CD4-positive, alpha-beta memory T cell (primary cell): ENCODE data around the gene INPP5A. TPM values are rescaled to one million over a fixed set of nuclear protein-coding genes. Genes with fewer than 3 reads are reported as not detected.
A peak's percentile ranks its signal among the peaks of the same experiment; 100 is the strongest.

ENCODE experiments used
- CTCF ChIA-PET: fragments of 350-600 bp; sonication (Branson Sonifier 250); formaldehyde crosslinking; loops from one replicate; lab custom pipeline; 2021; ENCODE audit warnings: inconsistent platforms; ENCODE audit not compliant: partially characterized antibody; lab: Charles Lee
- POLR2A ChIA-PET: fragments of 350-600 bp; sonication (Branson Sonifier 250); formaldehyde crosslinking; loops from one replicate; lab custom pipeline; 2021; ENCODE audit not compliant: partially characterized antibody; lab: Charles Lee
- DNase-seq, 5 donors: peaks; one replicate each; pipeline versions ENCODE4 v3.0.0 to v3.0.0-alpha.2; 2020 to 2022; ENCODE audit warnings: mixed read lengths in 1 of 5
- H3K27ac ChIP-seq: one replicate; pipeline ENCODE4 v1.7.0; 2013; ENCODE audit warnings: low read depth, low read length
- H3K27me3 ChIP-seq: 2 replicates; pipeline ENCODE4 v1.7.0; 2013; ENCODE audit warnings: mild to moderate bottlenecking, low read length, moderate library complexity; ENCODE audit not compliant: insufficient read depth
- H3K36me3 ChIP-seq: 2 replicates; pipeline ENCODE4 v1.7.0; 2013; ENCODE audit warnings: mild to moderate bottlenecking, low read length, moderate library complexity; ENCODE audit not compliant: insufficient read depth
- H3K4me1 ChIP-seq: 2 replicates; pipeline ENCODE4 v1.7.0; 2013; ENCODE audit warnings: mild to moderate bottlenecking, low read length, moderate library complexity; ENCODE audit not compliant: insufficient read depth
- H3K4me3 ChIP-seq, 2 donors: one replicate each; pipeline ENCODE4 v1.7.0; 2013; ENCODE audit warnings: low read length in 2 of 2, mild to moderate bottlenecking in 1 of 2
- H3K9me3 ChIP-seq, 2 donors: one replicate each; pipeline ENCODE4 v1.7.0; 2013; ENCODE audit warnings: low read length in 2 of 2, control low read depth in 1 of 2; ENCODE audit not compliant: control insufficient read depth in 1 of 2
- H3K27ac Mint-ChIP-seq, 7 donors: one replicate each; pipeline ENCODE4 v1.8.0; 2020 to 2021; ENCODE audit warnings: mixed read lengths in 7 of 7, mild to moderate bottlenecking in 6 of 7, inconsistent platforms in 3 of 7, moderate library complexity in 3 of 7
- H3K27me3 Mint-ChIP-seq, 2 donors: one replicate each; pipeline ENCODE4 v1.8.0; 2020 to 2021; ENCODE audit warnings: mixed read lengths in 2 of 2
- H3K36me3 Mint-ChIP-seq, 2 donors: one replicate each; pipeline ENCODE4 v1.8.0; 2020 to 2021; ENCODE audit warnings: mixed read lengths in 2 of 2, inconsistent platforms in 1 of 2, mild to moderate bottlenecking in 1 of 2
- H3K4me1 Mint-ChIP-seq, 4 donors: one replicate each; pipeline ENCODE4 v1.8.0; 2020 to 2021; ENCODE audit warnings: mixed read lengths in 4 of 4, mild to moderate bottlenecking in 1 of 4
- H3K4me3 Mint-ChIP-seq, 8 donors: one replicate each; pipeline ENCODE4 v1.8.0; 2020 to 2021; ENCODE audit warnings: mixed read lengths in 8 of 8, mild to moderate bottlenecking in 7 of 8, moderate library complexity in 6 of 8, inconsistent platforms in 3 of 8
- H3K9me3 Mint-ChIP-seq, 8 donors: one replicate each; pipeline ENCODE4 v1.8.0; 2020 to 2021; ENCODE audit warnings: mixed read lengths in 8 of 8, mild to moderate bottlenecking in 5 of 8, inconsistent platforms in 3 of 8, moderate library complexity in 1 of 8
- intact Hi-C: fragments of 100-400 bp; cut with micrococcal nuclease; formaldehyde crosslinking; loops from one replicate; pipeline ENCODE4 v1.15.1; 2023
- polyA plus RNA-seq, 2 donors: library from polyadenylated mRNA; unstranded; fragments of 300-500 nt; fragmentation: Illumina TruSeq; gene quantifications; one replicate each; pipeline ENCODE4 v1.2.3, GENCODE V29; 2021
- total RNA-seq, 2 experiments: library from RNA; stranded (reverse); gene quantifications; one replicate each; pipeline ENCODE4 v1.2.3, GENCODE V29; 2021

Gene INPP5A
- total and polyA plus RNA-seq, 4 experiments from 2014 or later: 0.61 to 19.3 (median 10.8) TPM

DNA sequence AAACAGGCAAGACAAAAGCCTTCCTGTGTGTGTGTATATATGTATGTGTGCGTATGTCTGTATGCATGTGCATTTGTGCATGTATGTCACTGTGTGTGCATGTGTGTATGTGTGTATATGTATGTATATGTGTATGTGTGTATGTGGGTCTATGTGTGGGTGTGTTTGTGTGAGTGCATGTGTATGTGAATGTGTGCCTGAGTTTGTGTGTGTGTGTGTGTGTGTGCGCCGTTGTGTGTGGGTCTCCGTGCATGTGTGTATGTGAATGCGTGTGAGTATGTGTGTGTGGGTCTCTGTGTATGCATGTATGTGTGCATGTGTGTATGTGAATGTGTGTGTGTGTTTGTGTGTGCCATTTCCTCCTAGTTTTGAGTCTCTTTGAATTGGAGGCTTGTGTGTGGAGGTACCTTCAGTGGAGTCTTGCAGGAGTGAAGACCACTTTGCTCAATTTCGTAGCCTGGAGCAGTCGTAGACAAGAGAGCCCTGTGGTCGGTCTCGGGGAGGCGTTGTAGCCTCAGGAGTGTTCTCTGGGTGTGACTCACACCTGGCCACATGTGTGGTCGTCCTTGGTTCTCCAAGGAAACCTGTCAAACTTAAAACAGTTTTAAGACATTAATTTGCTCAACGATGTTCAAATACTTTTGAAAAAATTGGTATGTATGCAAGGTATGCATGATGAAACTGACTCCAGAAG, 28.1 kb downstream of the INPP5A start:
- no peak overlapping the region for H3K4me3 Mint-ChIP-seq
- H3K36me3 ChIP-seq: no peaks in the 10 kb centered on the region
- intact Hi-C loops: no loop called here
- H3K4me3 ChIP-seq: no peak overlapping the region
- no peak overlapping the region for H3K27ac ChIP-seq
- no peak overlapping the region for H3K27ac Mint-ChIP-seq
- peaks cover 6% of the 10 kb centered on the region for H3K4me1 ChIP-seq
- POLR2A ChIA-PET: no interaction called here
- H3K9me3 ChIP-seq: no peaks in the 10 kb centered on the region
- no peaks in the 10 kb centered on the region for H3K27me3 Mint-ChIP-seq
- DNase-seq: no peak
- H3K9me3 Mint-ChIP-seq: peaks cover 0 to 2% (median 0%) of the 10 kb centered on the region in 8 donors
- H3K36me3 Mint-ChIP-seq: no peaks in the 10 kb centered on the region
- H3K27me3 ChIP-seq: no peaks in the 10 kb centered on the region
- peaks cover 17 to 26% (median 23%) of the 10 kb centered on the region in 4 donors for H3K4me1 Mint-ChIP-seq
- CTCF ChIA-PET: no interaction called here

DNA sequence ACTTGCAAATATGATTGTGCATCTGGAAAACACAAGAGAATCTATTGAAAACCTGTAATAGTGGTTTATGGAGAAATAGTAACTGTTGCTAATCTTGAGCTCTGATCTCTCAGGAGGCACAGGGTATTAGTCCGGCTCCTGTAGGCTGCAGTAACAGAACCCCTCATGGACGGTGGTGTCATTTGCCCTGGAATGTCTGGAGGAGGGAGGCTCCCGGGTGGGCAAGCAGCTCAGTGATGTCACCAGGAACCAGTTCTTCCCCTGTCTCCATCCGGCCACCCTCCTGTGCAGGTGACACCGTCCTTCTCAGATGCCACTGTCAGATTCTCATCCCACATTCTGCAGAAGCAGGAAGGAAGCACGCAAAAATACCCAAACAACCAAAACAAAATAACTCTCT, 29.3 kb downstream of the INPP5A start:
- Histone ChIP-seq H3K4me1 (peaks cover 18% of the 10 kb centered on the region), H3K36me3 (no peaks in the 10 kb centered on the region), H3K4me3 (no peak overlapping the region), H3K9me3 (no peaks in the 10 kb centered on the region), H3K27me3 (no peaks in the 10 kb centered on the region), H3K27ac (no peak overlapping the region)
- Mint-ChIP-seq H3K4me3 (no peak overlapping the region), H3K4me1 (peaks cover 15 to 19% (median 18%) of the 10 kb centered on the region in 4 donors), H3K27ac (no peak overlapping the region), H3K36me3 (no peaks in the 10 kb centered on the region), H3K27me3 (no peaks in the 10 kb centered on the region), H3K9me3 (peaks cover 0 to 2% (median 0%) of the 10 kb centered on the region in 8 donors)
- intact Hi-C loops: no loop called here
- ChIA-PET POLR2A (no interaction called here), CTCF (interaction anchor here (0.9 kb wide), 1 partner anchor 113 kb away, joined by 3 read pairs; no protein-coding TSS in a partner anchor)
- DNase-seq: no peak

DNA sequence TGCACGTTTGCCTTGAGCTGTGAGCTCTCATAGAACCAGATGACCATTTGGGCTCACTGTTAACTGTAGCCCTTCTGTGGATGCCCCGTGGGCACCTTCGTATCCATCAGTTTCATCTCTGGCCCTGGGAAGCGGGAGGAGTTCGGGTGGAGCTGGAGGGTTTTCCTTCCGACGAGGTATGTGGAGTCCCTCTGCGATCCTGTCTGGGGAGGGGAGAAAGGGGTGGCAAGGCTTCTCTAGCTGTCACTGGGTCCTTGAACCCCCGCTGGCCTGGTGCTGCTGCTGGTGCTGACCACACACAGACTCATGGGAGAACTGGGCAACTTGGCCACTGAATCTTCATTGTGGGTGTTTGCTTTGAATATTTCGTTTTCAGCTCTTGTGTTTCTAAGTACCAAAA, 32.7 kb downstream of the INPP5A start:
- H3K27me3 ChIP-seq: no peaks in the 10 kb centered on the region
- H3K4me1 ChIP-seq: peaks cover 28% of the 10 kb centered on the region
- Mint-ChIP-seq H3K27me3 (no peaks in the 10 kb centered on the region), H3K4me3 (peak overlapping the region in 3 of 8 donors; percentile 17 to 35 (median 21)), H3K9me3 (no peaks in the 10 kb centered on the region), H3K27ac (no peak overlapping the region), H3K36me3 (no peaks in the 10 kb centered on the region), H3K4me1 (peaks cover 8 to 20% (median 12%) of the 10 kb centered on the region in 4 donors)
- CTCF ChIA-PET: no interaction called here
- intact Hi-C loops: no loop called here
- no peak for DNase-seq
- H3K27ac ChIP-seq: no peak overlapping the region
- no peaks in the 10 kb centered on the region for H3K36me3 ChIP-seq
- POLR2A ChIA-PET: no interaction called here
- no peaks in the 10 kb centered on the region for H3K9me3 ChIP-seq
- H3K4me3 ChIP-seq: no peak overlapping the region

DNA sequence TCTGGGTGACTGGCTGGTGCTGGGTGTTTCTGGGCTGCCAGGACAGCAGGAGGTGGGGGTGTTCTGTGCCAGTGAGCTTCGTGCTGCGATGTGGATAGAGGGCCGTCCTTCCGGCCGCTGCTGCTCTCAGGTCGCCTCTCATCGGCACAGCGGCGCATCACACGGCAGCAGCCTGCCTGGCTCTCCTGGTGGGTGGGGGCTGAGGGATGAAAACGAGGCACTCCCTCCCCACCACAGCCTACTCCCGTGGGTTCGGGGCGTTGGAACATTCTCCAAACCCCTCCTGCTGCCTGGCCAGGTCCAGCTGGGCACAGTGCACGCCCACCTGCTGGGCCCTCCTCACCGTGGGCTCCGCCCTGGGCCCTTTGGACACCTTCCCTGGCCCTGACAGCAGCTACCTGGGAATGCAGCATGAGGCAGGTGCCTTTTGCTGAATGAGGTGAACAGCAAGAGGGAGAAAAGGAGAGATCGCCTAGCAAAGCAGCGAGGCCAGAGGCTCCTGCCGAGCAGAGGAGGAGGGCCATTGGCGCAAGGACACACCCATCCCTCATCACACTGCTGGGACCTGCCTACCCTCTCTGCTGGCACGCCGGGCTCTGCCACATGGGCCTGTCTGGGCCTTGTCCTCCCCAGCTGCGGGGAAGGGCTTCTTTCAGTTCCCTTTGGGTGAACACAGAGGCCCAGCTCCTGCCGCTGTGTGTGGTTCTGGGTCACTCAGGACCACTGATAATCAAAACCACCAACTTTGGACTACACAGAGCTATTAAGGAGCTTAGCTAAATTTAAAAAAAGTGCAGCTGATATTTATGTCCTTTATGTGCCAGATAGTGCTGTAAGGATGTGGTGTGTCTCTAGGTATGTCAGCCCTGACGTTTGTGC, 33.4 kb downstream of the INPP5A start:
- peak overlapping the region in 3 of 7 donors; percentile 34 to 79 (median 51) for H3K27ac Mint-ChIP-seq
- no peaks in the 10 kb centered on the region for H3K9me3 Mint-ChIP-seq
- no peaks in the 10 kb centered on the region for H3K36me3 Mint-ChIP-seq
- H3K27me3 Mint-ChIP-seq: no peaks in the 10 kb centered on the region
- H3K27ac ChIP-seq: no peak overlapping the region
- no peak overlapping the region for H3K4me3 ChIP-seq
- H3K9me3 ChIP-seq: no peaks in the 10 kb centered on the region
- peaks cover 28% of the 10 kb centered on the region for H3K4me1 ChIP-seq
- no peaks in the 10 kb centered on the region for H3K27me3 ChIP-seq
- H3K4me1 Mint-ChIP-seq: peaks cover 6 to 21% (median 13%) of the 10 kb centered on the region in 4 donors
- ChIA-PET POLR2A (interaction anchor here (0.8 to 1.8 kb wide), 2 partner anchors 9 to 32 kb away, joined by 3 to 5 read pairs; no protein-coding TSS in a partner anchor), CTCF (interaction anchor here (0.9 to 1.2 kb wide), 2 partner anchors 8 to 31 kb away, joined by 3 to 4 read pairs; no protein-coding TSS in a partner anchor)
- intact Hi-C loops: no loop called here
- H3K4me3 Mint-ChIP-seq: peak overlapping the region in 5 of 8 donors; percentile 27 to 76 (median 65)
- no peak for DNase-seq
- H3K36me3 ChIP-seq: no peaks in the 10 kb centered on the region

DNA sequence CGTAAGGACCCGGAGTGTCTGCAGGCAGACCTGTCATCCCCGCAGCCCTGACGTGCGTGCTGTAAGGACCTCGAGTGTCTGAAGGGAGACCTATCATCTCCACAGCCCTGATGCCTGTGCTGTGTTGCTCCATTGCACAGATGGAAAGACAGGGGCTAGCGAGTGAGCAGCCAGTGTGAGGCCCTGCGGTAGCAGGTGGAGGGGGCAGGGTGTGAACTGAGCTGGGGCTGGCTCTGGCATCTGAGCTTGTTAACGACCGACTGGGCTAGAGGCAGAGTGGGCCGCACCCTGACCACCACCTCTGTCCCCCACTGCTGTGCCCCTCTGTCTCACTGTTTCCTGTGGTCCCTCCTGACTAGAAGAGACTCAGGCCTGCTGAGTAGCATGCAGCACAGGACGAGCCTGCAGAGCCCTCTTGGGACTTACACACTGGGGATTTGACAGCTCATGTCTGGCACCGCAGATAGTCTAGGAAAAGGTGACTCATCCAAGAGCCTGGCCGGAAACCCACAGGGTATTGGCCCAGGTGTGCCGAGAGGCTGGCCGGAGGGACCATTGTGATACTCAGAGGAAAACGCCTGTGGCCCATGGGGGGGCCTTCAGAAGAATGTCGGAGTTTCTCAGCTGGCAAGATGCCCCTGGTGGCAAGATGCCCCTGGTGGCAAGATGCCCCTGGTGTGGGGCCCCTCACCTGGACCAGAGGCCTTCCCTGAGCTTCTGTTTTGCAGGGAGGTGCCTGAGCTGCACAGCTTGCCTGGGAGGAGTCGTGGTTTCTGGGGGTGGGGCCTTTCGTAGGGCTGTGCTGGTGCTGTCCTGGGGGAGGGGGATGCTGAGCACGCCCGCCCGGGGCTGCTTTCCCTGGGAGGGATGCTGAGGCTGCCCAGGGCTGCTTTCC, 34.3 kb downstream of the INPP5A start:
- CTCF ChIA-PET: interaction anchor here (0.8 to 1.2 kb wide), 3 partner anchors 9 to 32 kb away, joined by 3 to 4 read pairs (median 3); no protein-coding TSS in a partner anchor
- peak overlapping the region in 6 of 7 donors; percentile 21 to 79 (median 42) for H3K27ac Mint-ChIP-seq
- H3K36me3 Mint-ChIP-seq: no peaks in the 10 kb centered on the region
- H3K9me3 ChIP-seq: no peaks in the 10 kb centered on the region
- H3K27me3 Mint-ChIP-seq: no peaks in the 10 kb centered on the region
- no peak overlapping the region for H3K4me3 ChIP-seq
- H3K4me1 Mint-ChIP-seq: peaks cover 6 to 23% (median 18%) of the 10 kb centered on the region in 4 donors
- H3K27ac ChIP-seq: no peak overlapping the region
- POLR2A ChIA-PET: interaction anchor here (0.8 to 1.8 kb wide), 2 partner anchors 8 to 33 kb away, joined by 3 to 5 read pairs; no protein-coding TSS in a partner anchor
- no peaks in the 10 kb centered on the region for H3K27me3 ChIP-seq
- intact Hi-C loops: loop anchor here (1.0 kb wide), 1 partner anchor 35 kb away; the partner anchor contains the start of gene INPP5A
- peak in 3 of 5 donors; percentile 31 to 86 (median 35) for DNase-seq
- H3K36me3 ChIP-seq: no peaks in the 10 kb centered on the region
- peak overlapping the region in 5 of 8 donors; percentile 27 to 76 (median 67) for H3K4me3 Mint-ChIP-seq
- H3K9me3 Mint-ChIP-seq: no peaks in the 10 kb centered on the region
- peaks cover 31% of the 10 kb centered on the region for H3K4me1 ChIP-seq

DNA sequence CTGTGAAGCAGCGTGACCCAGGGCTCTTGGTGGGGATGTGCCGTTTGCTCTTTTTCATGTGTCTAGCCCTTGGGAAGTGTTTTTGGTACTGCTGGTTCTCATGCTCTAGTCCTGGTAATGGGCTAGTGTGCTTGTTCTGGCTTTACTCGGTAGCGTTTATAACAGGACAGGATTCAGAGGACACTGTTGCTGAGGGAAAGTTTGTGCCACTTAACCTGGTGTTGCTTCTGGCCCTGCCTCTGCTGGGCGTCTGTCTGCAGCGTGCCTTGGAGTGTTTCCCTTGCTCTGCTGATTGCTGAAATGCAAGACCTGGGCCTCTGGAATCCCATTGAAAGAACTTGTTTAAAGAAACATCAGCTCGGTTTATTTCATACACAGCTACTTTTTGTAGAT, 35.0 kb downstream of the INPP5A start:
- Mint-ChIP-seq H3K27ac (peak overlapping the region in 1 of 7 donors; percentile 47), H3K9me3 (no peaks in the 10 kb centered on the region), H3K4me1 (peaks cover 6 to 27% (median 21%) of the 10 kb centered on the region in 4 donors), H3K36me3 (no peaks in the 10 kb centered on the region), H3K27me3 (no peaks in the 10 kb centered on the region), H3K4me3 (no peak overlapping the region)
- DNase-seq: no peak
- Histone ChIP-seq H3K36me3 (no peaks in the 10 kb centered on the region), H3K4me1 (peaks cover 36% of the 10 kb centered on the region), H3K4me3 (no peak overlapping the region), H3K27me3 (no peaks in the 10 kb centered on the region), H3K9me3 (no peaks in the 10 kb centered on the region), H3K27ac (no peak overlapping the region)
- intact Hi-C loops: loop anchor here (1.0 kb wide), 1 partner anchor 35 kb away; the partner anchor contains the start of gene INPP5A
- ChIA-PET POLR2A (interaction anchor here (1.8 kb wide), 1 partner anchor 33 kb away, joined by 5 read pairs; no protein-coding TSS in a partner anchor), CTCF (interaction anchor here (0.8 to 1.2 kb wide), 2 partner anchors 8 to 9 kb away, joined by 3 read pairs; no protein-coding TSS in a partner anchor)
